ENCODE results near the gene DEPDC1.
A peak's percentile ranks its signal among the peaks of the same experiment; 100 is the strongest.

The DEPDC1 gene

GRCh38 chr1:68473060-68473459, 23.8 kb downstream of the DEPDC1 start:
- DNase-seq (ENCODE audit: low read depth), result no peak

GRCh38 chr1:68470388-68470970, 26.4 kb downstream of the DEPDC1 start:
- DNase-seq (ENCODE audit: low read depth), result no peak

- DNase-seq (ENCODE audit: low read depth), result no peak
These were observed 32.0 kb downstream of the DEPDC1 start for GRCh38 chr1:68464891-68465290.

- DNase-seq (ENCODE audit: low read depth), result no peak
These were observed 35.9 kb downstream of the DEPDC1 start for GRCh38 chr1:68460935-68461334.

GRCh38 chr1:68459796-68460195, 37.1 kb downstream of the DEPDC1 start:
- DNase-seq (ENCODE audit: low read depth), result peak; percentile 11

GRCh38 chr1:68459091-68459490, 37.8 kb downstream of the DEPDC1 start:
- no peak for DNase-seq (ENCODE audit: low read depth)

- no peak for DNase-seq (ENCODE audit: low read depth)
These were observed 40.7 kb downstream of the DEPDC1 start for GRCh38 chr1:68456202-68456601.

- DNase-seq (ENCODE audit: low read depth), result no peak
These were observed 42.3 kb downstream of the DEPDC1 start for GRCh38 chr1:68454534-68454933.

GRCh38 chr1:68453060-68453670, 43.7 kb downstream of the DEPDC1 start:
- DNase-seq (ENCODE audit: low read depth), result no peak

GRCh38 chr1:68449901-68450300, 47.0 kb downstream of the DEPDC1 start, which contains the start of gene RPE65:
TSS of gene RPE65 (minus strand) at chr1:68449954. CDS start at chr1:68449905, 49 bp downstream.
- DNase-seq (ENCODE audit: low read depth), result no peak

GRCh38 chr1:68448365-68448764, 48.5 kb downstream of the DEPDC1 start:
- DNase-seq (ENCODE audit: low read depth), result no peak

- DNase-seq (ENCODE audit: low read depth), result no peak
These were observed 51.2 kb downstream of the DEPDC1 start for GRCh38 chr1:68445709-68446108.

- no peak for DNase-seq (ENCODE audit: low read depth)
These were observed 53.9 kb downstream of the DEPDC1 start for GRCh38 chr1:68442822-68443556.

GRCh38 chr1:68442006-68442405, 54.9 kb downstream of the DEPDC1 start:
- DNase-seq (ENCODE audit: low read depth), result no peak

GRCh38 chr1:68438310-68438709, 58.6 kb downstream of the DEPDC1 start:
- no peak for DNase-seq (ENCODE audit: low read depth)

GRCh38 chr1:68433395-68433794, 63.5 kb downstream of the DEPDC1 start:
- no peak for DNase-seq (ENCODE audit: low read depth)

- no peak for DNase-seq (ENCODE audit: low read depth)
These were observed 65.8 kb downstream of the DEPDC1 start for GRCh38 chr1:68431076-68431475.

- DNase-seq (ENCODE audit: low read depth), result no peak
These were observed 67.6 kb downstream of the DEPDC1 start for GRCh38 chr1:68429233-68429808.

- no peak for DNase-seq (ENCODE audit: low read depth)
These were observed 70.3 kb downstream of the DEPDC1 start for GRCh38 chr1:68426594-68426993.
